ENCODE data around the gene FOXF1. TPM values are rescaled to one million over a fixed set of nuclear protein-coding genes. Genes with fewer than 3 reads are reported as not detected.

The FOXF1 gene
- total and polyA plus RNA-seq, 9 of the 15 experiments (the other 6 are each of a cell fraction or from before 2014, with no cell fraction given), result 0.04 TPM; not detected in 8

- ATAC-seq, result no peak
- ChIA-PET POLR2A (interaction anchor here (0.5 kb wide), 1 partner anchor 1241 kb away, joined by 3 read pairs; no protein-coding TSS in a partner anchor), CTCF (ENCODE audit: low intra/inter-chr PET ratio) (no interaction called here)
- intact Hi-C loops (cut with micrococcal nuclease), result no loop called here
- H3K4me1 ChIP-seq (replicated peaks in 1 of 2; ENCODE audit: control insufficient read depth in 2 of 2, insufficient read depth in 2 of 2, low read length in 2 of 2), result peaks cover 0 to 11% of the 10 kb centered on the region in 2 experiments; a peak in 1 of 5 replicates
- peaks cover 40 to 74% of the 10 kb centered on the region in 2 experiments for H3K27me3 ChIP-seq (ENCODE audit: control insufficient read depth in 2 of 2, insufficient read depth in 2 of 2, low read length in 2 of 2)
- H4K20me1 ChIP-seq (replicated peaks; ENCODE audit: control insufficient read depth, insufficient read depth, low read length), result peaks cover 6% of the 10 kb centered on the region; the same call in 1 of the 2 replicates
- H3K9me1 ChIP-seq (ENCODE audit: control insufficient read depth, insufficient read depth, low read length), result no peaks in the 10 kb centered on the region
- H3K79me2 ChIP-seq (ENCODE audit: control insufficient read depth, insufficient read depth, low read length), result no peaks in the 10 kb centered on the region
- WGBS (ENCODE audit: insufficient coverage, low coverage, missing lambda C conversion rate), result under 1% methylated on average over 33 of the region's 67 CpGs
- H3K27ac ChIP-seq (ENCODE audit: extremely low read depth, low read depth, low read length), result no peak overlapping the region
- DNase-seq (ENCODE audit: extremely low read depth in 1 of 4, low spot score in 3 of 4), result peak in 1 of 4 experiments; percentile 18
- no peak overlapping the region for H3K9ac ChIP-seq (ENCODE audit: insufficient read depth in 1 of 2, low read depth in 2 of 2, low read length in 2 of 2)
- in situ Hi-C loops (cut with MboI), result no loop called here
- no peak overlapping the region for H2AFZ ChIP-seq (ENCODE audit: low read depth, low read length)
- no peak overlapping the region for H3K4me3 ChIP-seq
- H3K36me3 ChIP-seq (ENCODE audit: control insufficient read depth, insufficient read depth, low read length), result no peaks in the 10 kb centered on the region
- BruUV-seq (replicated peaks), result no TSS peak
- H3K9me3 ChIP-seq (replicated peaks; ENCODE audit: control insufficient read depth, insufficient read depth, low read depth, low read length), result no peaks in the 10 kb centered on the region
- H3K4me2 ChIP-seq (ENCODE audit: insufficient read depth, low read length), result no peak overlapping the region
- FAIRE-seq, result no peak
- no peak for TF ChIP-seq KDM2B (CRISPR knock-in tag; IDR thresholded peaks at IDR 0.05)
- TF ChIP-seq MTF1 (CRISPR knock-in tag; IDR thresholded peaks at IDR 0.05; ENCODE audit: borderline replicate concordance), result no peak
- TF ChIP-seq TBP (optimal IDR thresholded peaks at IDR 0.05; ENCODE audit: low read depth, low read length), result no peak
- TF ChIP-seq THAP7 (CRISPR knock-in tag; IDR thresholded peaks at IDR 0.05), result no peak
- TF ChIP-seq ZFP36 (IDR thresholded peaks at IDR 0.05; ENCODE audit: low read depth, low read length, partially characterized antibody), result no peak
- TF ChIP-seq RBM25 (IDR thresholded peaks at IDR 0.05; ENCODE audit: low read depth, low read length, severe bottlenecking), result no peak
- TF ChIP-seq, protein P1, sequence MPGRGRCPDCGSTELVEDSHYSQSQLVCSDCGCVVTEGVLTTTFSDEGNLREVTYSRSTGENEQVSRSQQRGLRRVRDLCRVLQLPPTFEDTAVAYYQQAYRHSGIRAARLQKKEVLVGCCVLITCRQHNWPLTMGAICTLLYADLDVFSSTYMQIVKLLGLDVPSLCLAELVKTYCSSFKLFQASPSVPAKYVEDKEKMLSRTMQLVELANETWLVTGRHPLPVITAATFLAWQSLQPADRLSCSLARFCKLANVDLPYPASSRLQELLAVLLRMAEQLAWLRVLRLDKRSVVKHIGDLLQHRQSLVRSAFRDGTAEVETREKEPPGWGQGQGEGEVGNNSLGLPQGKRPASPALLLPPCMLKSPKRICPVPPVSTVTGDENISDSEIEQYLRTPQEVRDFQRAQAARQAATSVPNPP (IDR thresholded peaks at IDR 0.05; ENCODE audit: borderline replicate concordance, insufficient read depth, insufficient read length), result no peak
- TF ChIP-seq, protein P2, sequence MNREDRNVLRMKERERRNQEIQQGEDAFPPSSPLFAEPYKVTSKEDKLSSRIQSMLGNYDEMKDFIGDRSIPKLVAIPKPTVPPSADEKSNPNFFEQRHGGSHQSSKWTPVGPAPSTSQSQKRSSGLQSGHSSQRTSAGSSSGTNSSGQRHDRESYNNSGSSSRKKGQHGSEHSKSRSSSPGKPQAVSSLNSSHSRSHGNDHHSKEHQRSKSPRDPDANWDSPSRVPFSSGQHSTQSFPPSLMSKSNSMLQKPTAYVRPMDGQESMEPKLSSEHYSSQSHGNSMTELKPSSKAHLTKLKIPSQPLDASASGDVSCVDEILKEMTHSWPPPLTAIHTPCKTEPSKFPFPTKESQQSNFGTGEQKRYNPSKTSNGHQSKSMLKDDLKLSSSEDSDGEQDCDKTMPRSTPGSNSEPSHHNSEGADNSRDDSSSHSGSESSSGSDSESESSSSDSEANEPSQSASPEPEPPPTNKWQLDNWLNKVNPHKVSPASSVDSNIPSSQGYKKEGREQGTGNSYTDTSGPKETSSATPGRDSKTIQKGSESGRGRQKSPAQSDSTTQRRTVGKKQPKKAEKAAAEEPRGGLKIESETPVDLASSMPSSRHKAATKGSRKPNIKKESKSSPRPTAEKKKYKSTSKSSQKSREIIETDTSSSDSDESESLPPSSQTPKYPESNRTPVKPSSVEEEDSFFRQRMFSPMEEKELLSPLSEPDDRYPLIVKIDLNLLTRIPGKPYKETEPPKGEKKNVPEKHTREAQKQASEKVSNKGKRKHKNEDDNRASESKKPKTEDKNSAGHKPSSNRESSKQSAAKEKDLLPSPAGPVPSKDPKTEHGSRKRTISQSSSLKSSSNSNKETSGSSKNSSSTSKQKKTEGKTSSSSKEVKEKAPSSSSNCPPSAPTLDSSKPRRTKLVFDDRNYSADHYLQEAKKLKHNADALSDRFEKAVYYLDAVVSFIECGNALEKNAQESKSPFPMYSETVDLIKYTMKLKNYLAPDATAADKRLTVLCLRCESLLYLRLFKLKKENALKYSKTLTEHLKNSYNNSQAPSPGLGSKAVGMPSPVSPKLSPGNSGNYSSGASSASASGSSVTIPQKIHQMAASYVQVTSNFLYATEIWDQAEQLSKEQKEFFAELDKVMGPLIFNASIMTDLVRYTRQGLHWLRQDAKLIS (CRISPR knock-in tag; IDR thresholded peaks at IDR 0.05), result no peak
- TF ChIP-seq HDAC3 (IDR thresholded peaks at IDR 0.05; ENCODE audit: borderline replicate concordance, partially characterized antibody), result no peak
- no peak for TF ChIP-seq ZC3H4 (CRISPR knock-in tag; IDR thresholded peaks at IDR 0.05; ENCODE audit: borderline replicate concordance)
- no peak for TF ChIP-seq ZNF695 (CRISPR knock-in tag; IDR thresholded peaks at IDR 0.05)
Observed at GRCh38 chr16:86505185-86505898, 5.0 kb upstream of the FOXF1 start.

Measured in K562 (cell line).